ENCODE measurements around the gene MRNIP.

The MRNIP gene

GRCh38 chr5:179801304-179802206 lies 57.1 kb downstream of the MRNIP start:
- no peak for ATAC-seq
- no peak for TF ChIP-seq ESRRG (CRISPR knock-in tag; IDR thresholded peaks at IDR 0.05)
- no peak for TF ChIP-seq TCF4 (CRISPR knock-in tag; IDR thresholded peaks at IDR 0.05; ENCODE audit: borderline replicate concordance)
- no peak for TF ChIP-seq ZNF8 (CRISPR knock-in tag; IDR thresholded peaks at IDR 0.05)
- TF ChIP-seq TOX (CRISPR knock-in tag; IDR thresholded peaks at IDR 0.05; ENCODE audit: borderline replicate concordance) = no peak
- TF ChIP-seq ZFP30 (CRISPR knock-in tag; IDR thresholded peaks at IDR 0.05) = no peak
- no peak for TF ChIP-seq PPARA (CRISPR knock-in tag; IDR thresholded peaks at IDR 0.05; ENCODE audit: borderline replicate concordance)
- TF ChIP-seq SNAI2 (CRISPR knock-in tag; IDR thresholded peaks at IDR 0.05) = no peak
- no peak for TF ChIP-seq GLIS3 (CRISPR knock-in tag; IDR thresholded peaks at IDR 0.05)
- no peak for TF ChIP-seq CSDC2 (CRISPR knock-in tag; IDR thresholded peaks at IDR 0.05)
- no peak for TF ChIP-seq ZNF565 (CRISPR knock-in tag; conservative IDR thresholded peaks at IDR 0.05; ENCODE audit: low read depth)
- no peak for TF ChIP-seq TSHZ2 (CRISPR knock-in tag; IDR thresholded peaks at IDR 0.05)
- no peak for TF ChIP-seq ISL1 (CRISPR knock-in tag; IDR thresholded peaks at IDR 0.05)
- no peak for TF ChIP-seq ZFP3 (CRISPR knock-in tag; IDR thresholded peaks at IDR 0.05)
- TF ChIP-seq BACH2 (CRISPR knock-in tag; IDR thresholded peaks at IDR 0.05; ENCODE audit: borderline replicate concordance) = no peak
- TF ChIP-seq ZNF70 (CRISPR knock-in tag; IDR thresholded peaks at IDR 0.05) = no peak
- no peak for TF ChIP-seq CSRNP3 (CRISPR knock-in tag; IDR thresholded peaks at IDR 0.05)

GRCh38 chr5:179800696-179801201 lies 57.9 kb downstream of the MRNIP start:
- no peak for ATAC-seq
- no peak for TF ChIP-seq SNAI2 (CRISPR knock-in tag; IDR thresholded peaks at IDR 0.05)
- TF ChIP-seq ZNF565 (CRISPR knock-in tag; conservative IDR thresholded peaks at IDR 0.05; ENCODE audit: low read depth) = no peak
- TF ChIP-seq PPARA (CRISPR knock-in tag; IDR thresholded peaks at IDR 0.05; ENCODE audit: borderline replicate concordance) = no peak
- no peak for TF ChIP-seq ZFP30 (CRISPR knock-in tag; IDR thresholded peaks at IDR 0.05)
- no peak for TF ChIP-seq TOX (CRISPR knock-in tag; IDR thresholded peaks at IDR 0.05; ENCODE audit: borderline replicate concordance)
- no peak for TF ChIP-seq OSR1 (CRISPR knock-in tag; IDR thresholded peaks at IDR 0.05)
- TF ChIP-seq TSHZ2 (CRISPR knock-in tag; IDR thresholded peaks at IDR 0.05) = no peak
- TF ChIP-seq ZFP3 (CRISPR knock-in tag; IDR thresholded peaks at IDR 0.05) = no peak
- TF ChIP-seq TCF4 (CRISPR knock-in tag; IDR thresholded peaks at IDR 0.05; ENCODE audit: borderline replicate concordance) = no peak
- TF ChIP-seq POU6F1 (CRISPR knock-in tag; IDR thresholded peaks at IDR 0.05; ENCODE audit: borderline replicate concordance, low read depth) = no peak
- TF ChIP-seq BACH2 (CRISPR knock-in tag; IDR thresholded peaks at IDR 0.05; ENCODE audit: borderline replicate concordance) = no peak
- TF ChIP-seq RARB (CRISPR knock-in tag; IDR thresholded peaks at IDR 0.05) = no peak
